GM12878 (cell line): Measurements from ENCODE around the gene HRNR. TPM values are rescaled to one million over a fixed set of nuclear protein-coding genes. Genes with fewer than 3 reads are reported as not detected.

Experiments used
- ATAC-seq: fragments of 200-7000 bp; cut with Tn5 transposase; 3 replicates; pipeline ENCODE4 v1.9.1; 2020; ENCODE audit warnings: mild to moderate bottlenecking, moderate library complexity
- BruUV-seq: library from RNA; stranded (reverse); fragments of 400-500 nt; replicated peaks from 2 replicates; lab custom pipeline; 2021; lab: Mats Ljungman, UMichigan
- CTCF ChIA-PET: fragments of 300-600 bp; sonication (Branson Sonifier 250); formaldehyde crosslinking; extraction: SDS; loops from one replicate; lab custom pipeline; 2021; ENCODE audit warnings: inconsistent platforms; lab: Yijun Ruan, JAX
- POLR2A ChIA-PET: fragments of 350-600 bp; formaldehyde crosslinking; extraction: SDS; loops from one replicate; lab custom pipeline; 2021; ENCODE audit warnings: inconsistent platforms; lab: Charles Lee
- RAD21 ChIA-PET: fragments of 300-600 bp; sonication (Branson Sonifier 250); formaldehyde crosslinking; loops from one replicate; lab custom pipeline; 2023; ENCODE audit warnings: antibody characterized with exemption; ENCODE audit not compliant: unreplicated experiment; lab: Charles Lee
- SMC1A ChIA-PET: fragments of 300-600 bp; sonication (Branson Sonifier 250); formaldehyde crosslinking; loops from one replicate; lab custom pipeline; 2023; ENCODE audit not compliant: unreplicated experiment, uncharacterized antibody; lab: Charles Lee
- DNase-seq: peaks from one replicate; pipeline ENCODE4 v3.0.0-alpha.2; 2011; ENCODE audit warnings: low read depth, low spot score
- FAIRE-seq: peaks from 3 replicates; lab custom pipeline; 2011; peaks lifted over from hg19 to GRCh38; lab: Jason Lieb, UNC
- H2AFZ ChIP-seq: 2 replicates; pipeline ENCODE4 v1.6.0; 2011; ENCODE audit warnings: low read depth, low read length, control low read depth; ENCODE audit not compliant: control insufficient read depth
- H3K27ac ChIP-seq: 2 replicates; pipeline ENCODE4 v1.5.1; 2011; ENCODE audit warnings: control low read depth; ENCODE audit not compliant: control insufficient read depth, insufficient read depth
- H3K27me3 ChIP-seq, 2 experiments: replicated peaks in 1 of 2; 2 replicates each; pipeline versions ENCODE4 v1.6.0 to v1.6.1; 2011; ENCODE audit warnings: low read length in 1 of 2; ENCODE audit not compliant: control insufficient read depth in 2 of 2, insufficient read depth in 2 of 2
- H3K36me3 ChIP-seq, 2 experiments: 2 replicates each; pipeline ENCODE4 v1.5.1; 2011; ENCODE audit warnings: low read length in 1 of 2; ENCODE audit not compliant: control insufficient read depth in 2 of 2, insufficient read depth in 2 of 2
- H3K4me1 ChIP-seq: 2 replicates; pipeline ENCODE4 v1.6.1; 2011; ENCODE audit warnings: mild to moderate bottlenecking, low read length, moderate library complexity, mixed read lengths; ENCODE audit not compliant: control insufficient read depth, insufficient read depth
- H3K4me2 ChIP-seq: 2 replicates; pipeline ENCODE4 v1.6.0; 2011; ENCODE audit warnings: control low read depth; ENCODE audit not compliant: control insufficient read depth, insufficient read depth
- H3K4me3 ChIP-seq: fragments of 200-600 bp; sonication (generic); 2 replicates; pipeline ENCODE4 v1.5.1; 2016
- H3K79me2 ChIP-seq: 2 replicates; pipeline ENCODE4 v1.6.0; 2011; ENCODE audit warnings: low read length; ENCODE audit not compliant: control insufficient read depth, insufficient read depth
- H3K9ac ChIP-seq: 2 replicates; pipeline ENCODE4 v1.8.0; 2011; ENCODE audit warnings: low read length, control low read depth, mixed read lengths; ENCODE audit not compliant: control insufficient read depth, insufficient read depth
- H3K9me3 ChIP-seq: replicated peaks from 3 replicates; pipeline ENCODE4 v1.5.1; 2011; ENCODE audit warnings: mild to moderate bottlenecking, low read length; ENCODE audit not compliant: control insufficient read depth, insufficient read depth
- H4K20me1 ChIP-seq: 2 replicates; pipeline ENCODE4 v1.6.0; 2011; ENCODE audit not compliant: control insufficient read depth, insufficient read depth
- BCL11A ChIP-seq: IDR thresholded peaks from 2 replicates; pipeline ENCODE4 v1.6.1; 2011; ENCODE audit warnings: low read depth, low read length
- BMI1 ChIP-seq: fragments of 450-650 bp; IDR thresholded peaks from 2 replicates; pipeline ENCODE4 v1.6.1; 2016; ENCODE audit warnings: mild to moderate bottlenecking, moderate library complexity, borderline replicate concordance
- CBX5 ChIP-seq: sonication (generic); IDR thresholded peaks from 2 replicates; pipeline ENCODE4 v1.6.1; 2016; ENCODE audit warnings: low read depth, moderate library complexity, mild to moderate bottlenecking, inconsistent platforms
- ETV6 ChIP-seq, 2 experiments: fragments of 450-650 bp in 1 of 2; IDR thresholded peaks in 1 of 2; conservative IDR thresholded peaks in 1 of 2; 2 replicates each; pipeline ENCODE4 v1.6.1; 2014; ENCODE audit warnings: antibody characterized with exemption in 1 of 2, borderline replicate concordance in 1 of 2, low read depth in 1 of 2, mild to moderate bottlenecking in 1 of 2, moderate library complexity in 1 of 2
- EZH2 ChIP-seq: IDR thresholded peaks from 2 replicates; pipeline ENCODE4 v1.6.1; 2012; ENCODE audit warnings: low read depth, mild to moderate bottlenecking, control low read depth, inconsistent platforms, low read length, borderline replicate concordance; ENCODE audit not compliant: control insufficient read depth
- HDAC2 ChIP-seq: fragments of 200-600 bp; sonication (generic); IDR thresholded peaks from 2 replicates; pipeline ENCODE4 v1.6.1; 2017
- KDM1A ChIP-seq: fragments of 200-600 bp; sonication (generic); IDR thresholded peaks from 2 replicates; pipeline ENCODE4 v1.6.1; 2016; ENCODE audit warnings: borderline replicate concordance
- LARP7 ChIP-seq: fragments of 450-650 bp; IDR thresholded peaks from 2 replicates; pipeline ENCODE4 v1.6.1; 2017; ENCODE audit warnings: mild to moderate bottlenecking
- MEF2A ChIP-seq: IDR thresholded peaks from 2 replicates; pipeline ENCODE4 v1.6.1; 2011; ENCODE audit warnings: low read depth, mild to moderate bottlenecking, low read length, moderate library complexity; ENCODE audit not compliant: insufficient read depth
- NR2C2 ChIP-seq: IDR thresholded peaks from 2 replicates; pipeline ENCODE4 v1.6.1; 2011; ENCODE audit warnings: borderline replicate concordance, low read depth; ENCODE audit not compliant: control insufficient read depth, insufficient read length
- NRF1 ChIP-seq: conservative IDR thresholded peaks from 2 replicates; pipeline ENCODE4 v1.6.1; 2011; ENCODE audit warnings: mild to moderate bottlenecking, low read depth, low read length, improper control_type of control experiment
- RCOR1 ChIP-seq: conservative IDR thresholded peaks from 2 replicates; pipeline ENCODE4 v1.6.1; 2012; ENCODE audit warnings: low read depth, low read length, improper control_type of control experiment
- REST ChIP-seq: IDR thresholded peaks from 2 replicates; pipeline ENCODE4 v1.6.1; 2012; ENCODE audit warnings: mild to moderate bottlenecking, low read depth, low read length
- SREBF1 ChIP-seq: IDR thresholded peaks from 2 replicates; pipeline ENCODE4 v1.6.1; 2012; ENCODE audit warnings: mild to moderate bottlenecking, low read length
- USF2 ChIP-seq: IDR thresholded peaks from 2 replicates; pipeline ENCODE4 v1.6.1; 2011; ENCODE audit warnings: low read depth, low read length, improper control_type of control experiment, borderline replicate concordance
- YBX1 ChIP-seq: fragments of 450-650 bp; IDR thresholded peaks from 2 replicates; pipeline ENCODE4 v1.6.1; 2016; ENCODE audit warnings: antibody characterized with exemption
- WGBS: methylation state at CpG from one replicate; pipeline ENCODE4 v1.1.6; 2016; ENCODE audit warnings: low lambda C conversion rate; ENCODE audit not compliant: insufficient replicate concordance, insufficient coverage; ENCODE audit errors: missing lambda C conversion rate; 5-methylcytosine and 5-hydroxymethylcytosine counted together
- in situ Hi-C: fragments of 300-500 bp; cut with MboI; formaldehyde crosslinking; loops from 9 replicates; pipeline ENCODE4 v1.14.3; 2018; ENCODE audit warnings: mixed read lengths
- intact Hi-C: fragments of 100-400 bp; cut with micrococcal nuclease; formaldehyde crosslinking; loops from one replicate; pipeline ENCODE4 v1.14.2; 2022; ENCODE audit not compliant: unreplicated experiment
- polyA plus RNA-seq, 11 experiments: library from polyadenylated mRNA; depleted of rRNA in 4 of 11; unstranded in 6 of 11; stranded (reverse) in 5 of 11; fragments of >200 nt; fragmentation: Nextera tagmentation in 4 of 11; fragmentation: Illumina TruSeq in 1 of 11; extraction: Ambion mirVana in 4 of 11; extraction: Trizol in 1 of 11; gene quantifications; 1 replicate in 1 of 11; 2 replicates in 10 of 11; pipeline versions ENCODE4 v1.2.1 to v1.2.3, GENCODE V29; 2011 to 2016; ENCODE audit warnings: inconsistent platforms in 2 of 11, missing spikeins in 2 of 11, low read depth in 1 of 11
- total RNA-seq, 4 experiments: library from RNA; depleted of rRNA in 3 of 4; stranded (reverse); fragments of >200 nt in 3 of 4; fragmentation: Illumina TruSeq in 1 of 4; extraction: Trizol in 1 of 4; gene quantifications; 2 replicates each; pipeline versions ENCODE4 v1.2.1 to v1.2.3, GENCODE V29; 2013 to 2021

The HRNR gene
- total and polyA plus RNA-seq, 10 of the 15 experiments (the other 5 are each of a cell fraction or from before 2014, with no cell fraction given): not detected

- no peak for TF ChIP-seq REST
- TF ChIP-seq ETV6 (conservative IDR thresholded peaks at IDR 0.05 in 1 of 2, IDR thresholded peaks at IDR 0.05 in 1 of 2; ENCODE audit: borderline replicate concordance in 1 of 2, low read depth in 1 of 2): no peak
- TF ChIP-seq NRF1: no peak
- TF ChIP-seq MEF2A: no peak
- no peak for TF ChIP-seq SREBF1
Observed at GRCh38 chr1:152225678-152226077, 1.7 kb upstream of the HRNR start (continued).

DNA sequence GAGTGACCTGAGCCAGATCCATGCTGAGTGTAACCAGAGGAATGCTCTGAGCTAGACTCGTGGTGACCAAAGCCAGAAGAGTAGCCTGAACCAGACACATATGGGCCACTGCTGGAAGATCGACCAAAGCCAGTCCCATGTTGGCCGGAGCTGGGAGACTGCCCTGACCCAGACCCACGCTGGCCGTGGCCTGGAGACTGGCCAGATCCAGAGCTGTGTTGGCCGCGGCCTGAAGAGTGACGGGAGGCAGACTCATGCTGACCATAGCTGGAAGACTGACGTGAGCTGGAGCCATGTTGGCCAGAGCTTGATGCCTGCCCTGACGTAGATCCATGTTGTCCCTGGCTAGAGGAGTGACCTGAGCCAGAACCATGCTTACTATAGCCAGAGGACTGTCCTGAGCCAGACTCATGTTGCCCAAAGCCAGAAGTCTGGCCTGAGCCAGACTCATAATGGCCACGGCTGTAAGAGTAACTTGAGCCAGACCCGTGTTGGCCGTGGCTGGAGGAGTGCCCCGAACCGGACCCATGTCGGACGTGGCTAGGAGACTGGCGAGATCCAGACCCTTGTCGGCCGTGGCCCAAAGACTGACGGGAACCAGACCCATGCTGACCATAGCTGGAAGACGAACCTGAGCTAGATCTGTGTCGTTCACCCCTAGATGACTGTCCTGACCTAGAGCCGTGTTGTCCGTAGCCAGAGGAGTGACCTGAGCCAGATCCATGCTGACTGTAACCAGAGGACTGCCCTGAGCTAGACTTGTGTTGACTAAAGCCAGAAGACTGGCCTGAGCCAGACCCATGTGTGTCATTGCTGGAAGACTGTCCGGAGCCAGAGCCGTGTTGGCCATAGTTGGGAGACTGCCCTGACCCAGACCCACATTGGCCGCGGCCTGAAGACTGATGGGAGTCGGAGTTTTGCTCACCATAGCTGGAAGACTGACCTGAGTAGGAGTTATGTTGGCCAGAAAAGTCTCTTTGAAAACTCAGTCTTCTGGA is 3.5 kb downstream of the HRNR start:
- CTCF ChIA-PET: interaction anchor here (1.5 kb wide), 1 partner anchor 33 kb away, joined by 3 read pairs; no protein-coding TSS in a partner anchor
- intact Hi-C loops: no loop called here
- in situ Hi-C loops: no loop called here
- TF ChIP-seq BMI1 (no peak), KDM1A (no peak), USF2 (no peak), NR2C2 (no peak), CBX5 (no peak), LARP7 (no peak), EZH2 (no peak), RCOR1 (no peak), YBX1 (no peak), BCL11A (no peak), HDAC2 (no peak), MEF2A (no peak)

More for the DNA sequence above, 3.5 kb downstream of the HRNR start:
- FAIRE-seq (no peak), ATAC-seq (no peak), DNase-seq (no peak)
- BruUV-seq: no TSS peak
- Histone ChIP-seq H3K27me3 (no peaks in the 10 kb centered on the region), H2AFZ (no peak overlapping the region), H3K9me3 (no peaks in the 10 kb centered on the region; the same call in 2 of the 3 replicates), H3K4me2 (no peak overlapping the region), H3K4me1 (no peaks in the 10 kb centered on the region), H3K36me3 (no peaks in the 10 kb centered on the region), H3K9ac (no peak overlapping the region), H3K27ac (no peak overlapping the region), H3K79me2 (no peaks in the 10 kb centered on the region), H4K20me1 (no peaks in the 10 kb centered on the region), H3K4me3 (no peak overlapping the region)
- 53% methylated on average over 30 of the region's 30 CpGs for WGBS
- POLR2A ChIA-PET: no interaction called here
- RAD21 ChIA-PET: no interaction called here
- SMC1A ChIA-PET: interaction anchor here (0.8 kb wide), 1 partner anchor 127 kb away, joined by 3 read pairs; no protein-coding TSS in a partner anchor
